ENCODE results near the gene ZNF714.

ZNF714 gene

DNA sequence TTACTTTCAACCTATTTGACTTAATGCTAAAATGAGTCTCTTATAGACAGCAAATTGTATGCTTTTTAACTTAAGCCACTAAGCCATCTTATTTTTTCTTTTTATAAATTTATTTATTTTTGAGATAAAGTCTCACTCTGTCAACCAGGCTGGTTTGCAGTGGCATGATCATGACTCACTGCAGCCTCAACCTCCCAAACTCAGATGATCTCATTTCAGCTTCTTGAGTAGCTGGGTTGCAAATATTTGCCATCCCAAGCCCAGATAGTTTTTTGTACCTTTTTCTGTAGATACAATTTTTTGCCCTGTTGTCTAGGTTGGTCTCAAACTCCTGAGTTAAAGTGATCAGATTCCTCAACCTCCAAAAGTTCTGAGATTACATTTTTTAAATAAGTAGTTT lies 27.1 kb downstream of the ZNF714 start:
- Histone ChIP-seq H3K4me1 (ENCODE audit: low read length) (no peaks in the 10 kb centered on the region), H3F3A (ENCODE audit: insufficient read depth, low read length) (no peaks in the 10 kb centered on the region), H3K36me3 (replicated peaks; ENCODE audit: insufficient read depth, low read length) (no peaks in the 10 kb centered on the region), H3K27ac (ENCODE audit: low read length) (no peak overlapping the region), H3K27me3 (replicated peaks; ENCODE audit: insufficient read depth, low read length) (no peaks in the 10 kb centered on the region), H3K9ac (ENCODE audit: low read length) (no peak overlapping the region), H3K9me3 (replicated peaks; ENCODE audit: insufficient read depth, low read length) (no peaks in the 10 kb centered on the region), H4K20me1 (ENCODE audit: insufficient read depth, low read length) (no peaks in the 10 kb centered on the region), H3K9me2 (replicated peaks; ENCODE audit: insufficient read depth, low read length) (no peaks in the 10 kb centered on the region), H3K4me3 (ENCODE audit: low read length) (no peak overlapping the region), H3K4me2 (ENCODE audit: low read depth, low read length) (no peak overlapping the region), H3K79me2 (ENCODE audit: low read length) (no peaks in the 10 kb centered on the region), H2AFZ (ENCODE audit: low read length) (no peak overlapping the region)
- TF ChIP-seq, protein P1, sequence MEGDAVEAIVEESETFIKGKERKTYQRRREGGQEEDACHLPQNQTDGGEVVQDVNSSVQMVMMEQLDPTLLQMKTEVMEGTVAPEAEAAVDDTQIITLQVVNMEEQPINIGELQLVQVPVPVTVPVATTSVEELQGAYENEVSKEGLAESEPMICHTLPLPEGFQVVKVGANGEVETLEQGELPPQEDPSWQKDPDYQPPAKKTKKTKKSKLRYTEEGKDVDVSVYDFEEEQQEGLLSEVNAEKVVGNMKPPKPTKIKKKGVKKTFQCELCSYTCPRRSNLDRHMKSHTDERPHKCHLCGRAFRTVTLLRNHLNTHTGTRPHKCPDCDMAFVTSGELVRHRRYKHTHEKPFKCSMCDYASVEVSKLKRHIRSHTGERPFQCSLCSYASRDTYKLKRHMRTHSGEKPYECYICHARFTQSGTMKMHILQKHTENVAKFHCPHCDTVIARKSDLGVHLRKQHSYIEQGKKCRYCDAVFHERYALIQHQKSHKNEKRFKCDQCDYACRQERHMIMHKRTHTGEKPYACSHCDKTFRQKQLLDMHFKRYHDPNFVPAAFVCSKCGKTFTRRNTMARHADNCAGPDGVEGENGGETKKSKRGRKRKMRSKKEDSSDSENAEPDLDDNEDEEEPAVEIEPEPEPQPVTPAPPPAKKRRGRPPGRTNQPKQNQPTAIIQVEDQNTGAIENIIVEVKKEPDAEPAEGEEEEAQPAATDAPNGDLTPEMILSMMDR (IDR thresholded peaks at IDR 0.05; ENCODE audit: low read length): no peak
- TF ChIP-seq EZH2 (optimal IDR thresholded peaks at IDR 0.05; ENCODE audit: low read depth, low read length): no peak
- no peak for TF ChIP-seq EZH2phosphoT487 (IDR thresholded peaks at IDR 0.05; ENCODE audit: low read length)
- DNase-seq: no peak

- Histone ChIP-seq H3K4me1 (ENCODE audit: low read length) (no peaks in the 10 kb centered on the region), H2AFZ (ENCODE audit: low read length) (no peak overlapping the region), H3K27me3 (replicated peaks; ENCODE audit: insufficient read depth, low read length) (no peaks in the 10 kb centered on the region), H3K9me2 (replicated peaks; ENCODE audit: insufficient read depth, low read length) (no peaks in the 10 kb centered on the region), H3K9ac (ENCODE audit: low read length) (no peak overlapping the region), H4K20me1 (ENCODE audit: insufficient read depth, low read length) (no peaks in the 10 kb centered on the region), H3K27ac (ENCODE audit: low read length) (no peak overlapping the region), H3K4me3 (ENCODE audit: low read length) (no peak overlapping the region), H3K4me2 (ENCODE audit: low read depth, low read length) (no peak overlapping the region), H3F3A (ENCODE audit: insufficient read depth, low read length) (no peaks in the 10 kb centered on the region), H3K79me2 (ENCODE audit: low read length) (no peaks in the 10 kb centered on the region), H3K36me3 (replicated peaks; ENCODE audit: insufficient read depth, low read length) (no peaks in the 10 kb centered on the region), H3K9me3 (replicated peaks; ENCODE audit: insufficient read depth, low read length) (no peaks in the 10 kb centered on the region)
- TF ChIP-seq EZH2phosphoT487 (IDR thresholded peaks at IDR 0.05; ENCODE audit: low read length): no peak
- TF ChIP-seq, protein P1 (IDR thresholded peaks at IDR 0.05; ENCODE audit: low read length): no peak
- TF ChIP-seq EZH2 (optimal IDR thresholded peaks at IDR 0.05; ENCODE audit: low read depth, low read length): no peak
- no peak for DNase-seq
Measured at GRCh38 chr19:21110183-21110582, 28.2 kb downstream of the ZNF714 start.

- no peak for DNase-seq
- H3K9me2 ChIP-seq (replicated peaks; ENCODE audit: insufficient read depth, low read length): no peaks in the 10 kb centered on the region
- no peaks in the 10 kb centered on the region for H3F3A ChIP-seq (ENCODE audit: insufficient read depth, low read length)
- H3K27ac ChIP-seq (ENCODE audit: low read length): no peak overlapping the region
- H3K9me3 ChIP-seq (replicated peaks; ENCODE audit: insufficient read depth, low read length): no peaks in the 10 kb centered on the region
- no peaks in the 10 kb centered on the region for H3K79me2 ChIP-seq (ENCODE audit: low read length)
- TF ChIP-seq EZH2phosphoT487 (IDR thresholded peaks at IDR 0.05; ENCODE audit: low read length) (no peak), EZH2 (optimal IDR thresholded peaks at IDR 0.05; ENCODE audit: low read depth, low read length) (no peak)
- TF ChIP-seq, protein P1 (IDR thresholded peaks at IDR 0.05; ENCODE audit: low read length): no peak
- H2AFZ ChIP-seq (ENCODE audit: low read length): no peak overlapping the region
- H3K4me3 ChIP-seq (ENCODE audit: low read length): no peak overlapping the region
- H3K4me2 ChIP-seq (ENCODE audit: low read depth, low read length): no peak overlapping the region
- no peaks in the 10 kb centered on the region for H3K36me3 ChIP-seq (replicated peaks; ENCODE audit: insufficient read depth, low read length)
- H3K27me3 ChIP-seq (replicated peaks; ENCODE audit: insufficient read depth, low read length): no peaks in the 10 kb centered on the region
- H3K9ac ChIP-seq (ENCODE audit: low read length): no peak overlapping the region
- H3K4me1 ChIP-seq (ENCODE audit: low read length): no peaks in the 10 kb centered on the region
- H4K20me1 ChIP-seq (ENCODE audit: insufficient read depth, low read length): no peaks in the 10 kb centered on the region
Measured at GRCh38 chr19:21115430-21115829, 33.4 kb downstream of the ZNF714 start.

All from MM.1S (cell line).